NK-92 (cell line): ENCODE measurements around the gene ZNF841.
"Not testable (repeated sequence)": the region's sequence is repeated elsewhere in the genome, so short reads cannot be mapped to it uniquely, and the experiment has no call there.

Experiments
- DNase-seq: peaks from one replicate; lab custom pipeline; 2025; ENCODE audit not compliant: unreplicated experiment; lab: John Stamatoyannopoulos, UW

Gene ZNF841

GRCh38 chr19:52069653-52070052, 25.9 kb downstream of the ZNF841 start:
- no peak for DNase-seq

DNA sequence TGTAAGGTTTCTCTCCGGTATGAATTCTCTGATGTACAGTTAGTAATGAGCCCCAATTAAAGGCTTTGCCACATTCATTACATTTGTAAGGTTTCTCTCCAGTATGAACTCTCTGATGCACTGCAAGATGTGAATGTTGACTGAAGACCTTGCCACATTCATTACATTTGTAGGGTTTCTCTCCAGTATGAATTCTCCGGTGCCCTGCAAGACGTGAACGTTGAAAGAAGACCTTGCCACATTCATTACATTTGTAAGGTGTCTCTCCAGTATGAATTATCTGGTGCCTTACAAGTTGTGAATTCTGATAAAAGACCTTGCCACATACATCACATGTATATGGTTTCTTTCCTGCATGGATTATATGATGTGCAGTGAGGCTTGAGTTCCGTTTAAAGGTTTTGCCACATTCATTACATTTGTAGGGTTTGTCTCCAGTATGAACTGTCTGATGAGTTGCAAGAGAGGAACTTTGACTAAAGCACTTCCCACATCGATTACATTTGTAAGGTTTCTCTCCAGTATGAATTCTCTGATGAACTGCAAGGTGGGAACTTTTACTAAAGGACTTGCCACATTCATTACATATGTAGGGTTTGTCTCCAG, 29.2 kb downstream of the ZNF841 start:
- DNase-seq = no peak

- DNase-seq = no peak
These were observed 30.2 kb downstream of the ZNF841 start for GRCh38 chr19:52065399-52065798.

DNA sequence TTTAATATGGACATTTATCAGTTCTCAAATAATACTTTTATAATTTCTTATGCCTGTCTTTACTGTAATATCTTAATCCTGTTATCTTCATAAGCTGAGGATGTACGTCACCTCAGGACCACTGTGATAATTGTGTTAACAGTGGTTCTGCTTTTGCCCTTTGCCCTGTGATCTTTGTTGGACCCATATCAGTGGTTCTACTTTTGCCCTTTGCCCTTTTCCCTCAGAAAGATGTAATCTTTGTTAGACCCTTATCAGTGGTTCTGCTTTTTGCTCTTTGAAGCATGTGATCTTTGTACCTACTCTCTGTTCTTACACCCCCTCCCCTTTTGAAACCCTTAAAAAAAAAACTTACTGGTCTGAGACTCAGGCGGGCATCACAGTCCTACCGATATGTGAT, 39.1 kb downstream of the ZNF841 start:
- not testable (repeated sequence) for DNase-seq

DNA sequence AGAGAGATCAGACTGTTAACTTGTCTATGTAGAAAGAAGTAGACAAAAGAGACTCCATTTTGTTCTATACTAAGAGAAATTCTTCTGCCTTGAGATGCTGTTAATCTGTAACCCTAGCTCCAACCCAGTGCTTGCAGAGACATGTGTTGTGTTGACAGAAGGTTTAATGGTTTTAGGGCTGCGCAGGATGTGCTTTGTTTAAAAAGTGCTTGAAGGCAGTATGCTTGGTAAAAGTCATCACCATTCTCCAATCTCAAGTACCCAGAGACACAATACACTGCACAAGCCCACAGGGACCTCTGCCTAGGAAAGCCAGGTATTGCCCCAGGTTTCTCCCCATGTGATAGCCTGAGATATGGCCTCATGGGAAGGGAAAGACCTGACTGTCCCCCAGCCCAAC, 43.8 kb downstream of the ZNF841 start:
- DNase-seq = not testable (repeated sequence)

GRCh38 chr19:52048555-52049501, 46.7 kb downstream of the ZNF841 start, which contains the start of gene ZNF432:
ZNF432 (minus strand) TSS chr19:52048838; CDS start chr19:52046868, 1,970 bp downstream.
- DNase-seq = no peak

DNA sequence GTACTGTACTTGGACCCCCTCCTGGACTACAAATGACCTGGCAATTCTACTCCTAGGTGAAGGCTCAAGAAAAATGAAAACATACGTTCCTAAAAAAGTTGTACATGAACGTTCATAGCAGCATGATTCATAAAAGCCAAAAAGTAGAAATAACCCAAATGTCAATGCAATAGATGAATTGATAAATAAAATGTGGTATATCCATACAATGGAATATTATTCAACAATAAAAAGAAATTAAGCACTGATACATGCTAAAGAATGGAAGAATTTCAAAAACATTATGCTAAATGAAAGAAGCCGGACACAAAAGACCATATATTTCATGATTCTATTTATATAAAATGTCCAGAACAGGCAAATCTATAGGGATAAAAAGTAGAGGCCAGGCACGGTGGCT, 56.4 kb downstream of the ZNF841 start:
- no peak for DNase-seq

DNA sequence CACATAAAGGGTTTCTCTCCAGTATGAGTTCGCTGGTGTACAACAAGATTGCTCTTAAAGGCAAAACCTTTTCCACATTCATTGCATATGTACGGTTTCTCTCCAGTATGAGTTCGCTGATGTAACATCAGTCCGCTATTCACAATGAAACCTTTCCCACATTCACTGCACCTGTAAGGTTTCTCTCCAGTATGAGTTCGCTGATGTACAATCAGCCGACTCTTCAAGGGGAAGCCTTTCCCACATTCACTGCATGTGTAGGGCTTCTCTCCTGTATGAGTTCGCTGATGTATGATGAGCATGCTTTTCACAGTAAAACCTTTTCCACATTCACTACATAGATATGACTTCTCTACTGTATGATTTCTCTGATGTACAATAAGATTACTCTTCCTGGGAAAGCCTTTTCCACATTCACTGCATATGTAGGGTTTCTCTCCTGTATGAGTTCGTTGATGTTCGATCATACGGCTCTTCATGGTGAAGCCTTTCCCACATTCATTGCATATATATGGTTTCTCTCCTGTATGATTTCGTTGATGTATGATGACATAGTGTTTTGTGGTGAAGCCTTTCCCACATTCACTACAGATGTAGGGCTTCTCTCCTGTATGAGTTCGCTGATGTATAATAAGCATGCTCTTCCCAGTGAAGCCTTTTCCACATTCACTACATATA, 61.4 kb downstream of the ZNF841 start:
- no peak for DNase-seq

DNA sequence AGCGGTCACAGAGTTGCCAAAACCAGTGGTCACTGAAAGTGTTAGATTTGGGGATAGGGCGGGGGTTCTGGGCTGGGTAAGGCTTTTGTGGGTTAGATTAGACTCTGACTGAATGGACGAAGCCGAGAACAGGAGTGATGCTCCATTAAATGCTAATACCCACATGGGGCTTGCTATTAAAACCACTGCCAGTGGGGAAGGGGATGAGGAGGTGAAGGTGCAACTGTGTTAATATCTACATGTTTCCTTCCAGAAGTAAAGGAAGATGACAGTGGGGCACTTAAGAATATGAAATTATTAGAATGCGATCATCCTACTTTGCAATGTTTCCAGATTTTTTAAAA, 66.8 kb downstream of the ZNF841 start:
- no peak for DNase-seq

- no peak for DNase-seq
These were observed 67.4 kb downstream of the ZNF841 start, which contains the start of gene ZNF614 for GRCh38 chr19:52028027-52028779. ZNF614 (minus strand) TSS chr19:52028379; CDS start chr19:52025745, 2,634 bp downstream.

- DNase-seq = not testable (repeated sequence)
These were observed 69.1 kb downstream of the ZNF841 start for GRCh38 chr19:52026255-52026990.

- DNase-seq = not testable (repeated sequence)
These were observed 71.1 kb downstream of the ZNF841 start for GRCh38 chr19:52024478-52024877.

GRCh38 chr19:52022193-52022592, 73.4 kb downstream of the ZNF841 start:
- DNase-seq = no peak

- no peak for DNase-seq
These were observed 75.1 kb downstream of the ZNF841 start for GRCh38 chr19:52020506-52020905.
